GM18909 (cell line): ENCODE results near the gene NEK3.
"Not testable (repeated sequence)": the region's sequence is repeated elsewhere in the genome, so short reads cannot be mapped to it uniquely, and the experiment has no call there.

Source experiments
- ATAC-seq: cut with Tn5 transposase; IDR thresholded peaks from one replicate; pipeline ENCODE4 v1.9.1; 2021; ENCODE audit warnings: mild to moderate bottlenecking; ENCODE audit not compliant: unreplicated experiment, poor library complexity

NEK3 gene

DNA sequence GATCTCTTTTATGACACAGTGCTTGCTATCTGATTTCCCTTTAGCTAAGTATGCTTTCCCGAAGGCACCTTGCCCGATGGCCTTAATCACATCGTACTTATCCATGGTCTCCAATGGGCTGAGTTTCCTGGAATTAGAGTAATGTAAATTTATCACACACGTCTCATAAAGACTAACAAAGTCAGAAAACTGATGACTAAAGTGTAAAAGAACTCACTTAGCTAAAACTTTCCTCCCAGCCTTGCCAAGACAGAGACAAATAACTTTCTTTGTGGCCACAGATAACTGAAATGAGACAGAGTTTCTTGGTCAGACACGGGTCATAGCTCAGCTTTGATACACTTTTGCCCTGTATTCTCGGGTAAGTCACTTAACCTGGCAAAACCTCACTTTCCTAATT is 32.0 kb downstream of the NEK3 start:
- ATAC-seq = peak; percentile 15

DNA sequence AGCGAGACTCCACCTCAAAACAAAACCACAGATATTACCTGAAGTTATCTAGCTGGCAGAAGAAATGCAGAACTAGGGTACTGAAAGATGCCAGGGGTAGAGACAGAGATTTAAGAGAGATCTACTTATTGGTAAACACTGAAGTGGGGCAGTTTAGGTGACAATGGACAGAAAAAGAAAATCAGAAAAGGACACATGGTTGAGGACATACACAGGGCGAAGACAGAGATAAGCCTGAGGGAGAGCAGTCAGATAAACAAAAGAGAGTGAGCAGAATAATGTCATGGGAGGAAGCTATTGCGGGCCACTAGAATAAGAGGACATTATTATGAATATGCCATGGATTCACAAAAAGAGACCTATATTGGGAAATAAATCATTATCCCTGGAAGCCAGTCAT is 33.9 kb downstream of the NEK3 start:
- no peak for ATAC-seq

DNA sequence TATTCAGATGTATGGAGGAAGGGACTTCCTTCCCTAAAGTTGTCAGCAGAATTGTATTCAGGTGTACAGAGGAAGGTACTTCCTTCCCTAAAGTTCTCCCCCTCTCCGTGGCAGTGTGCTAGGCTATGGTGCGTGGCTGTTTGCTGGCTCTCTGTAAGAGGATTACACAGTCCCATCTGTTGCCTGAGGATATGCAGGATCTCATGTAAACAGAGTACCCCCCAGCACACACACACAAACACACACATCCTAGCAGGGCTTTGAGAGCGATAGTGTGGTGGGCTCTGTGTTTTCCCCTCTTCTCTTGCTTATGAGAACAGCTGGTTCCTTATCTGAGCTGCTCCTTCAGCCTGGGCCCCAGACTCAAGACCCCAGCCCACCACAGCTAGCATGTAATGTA is 40.8 kb downstream of the NEK3 start:
- no peak for ATAC-seq

DNA sequence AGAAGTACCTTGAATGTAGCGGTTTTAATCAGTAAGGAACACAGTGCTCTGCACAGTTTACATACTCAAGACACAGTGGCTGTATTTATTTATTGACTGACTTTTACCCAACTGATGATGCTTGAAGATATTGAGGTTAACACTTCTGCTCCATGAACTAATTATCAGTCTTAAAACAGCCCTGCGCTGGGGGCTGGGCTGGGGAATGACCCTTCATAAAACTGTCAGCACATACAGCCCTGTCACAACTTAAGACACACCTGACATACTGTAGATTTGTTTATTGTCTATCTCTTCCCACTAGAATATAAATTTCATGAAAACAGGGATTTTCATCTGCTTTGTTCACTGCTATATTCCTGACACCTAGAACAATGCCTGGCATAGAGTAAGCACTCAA is 41.3 kb downstream of the NEK3 start:
- ATAC-seq = no peak

DNA sequence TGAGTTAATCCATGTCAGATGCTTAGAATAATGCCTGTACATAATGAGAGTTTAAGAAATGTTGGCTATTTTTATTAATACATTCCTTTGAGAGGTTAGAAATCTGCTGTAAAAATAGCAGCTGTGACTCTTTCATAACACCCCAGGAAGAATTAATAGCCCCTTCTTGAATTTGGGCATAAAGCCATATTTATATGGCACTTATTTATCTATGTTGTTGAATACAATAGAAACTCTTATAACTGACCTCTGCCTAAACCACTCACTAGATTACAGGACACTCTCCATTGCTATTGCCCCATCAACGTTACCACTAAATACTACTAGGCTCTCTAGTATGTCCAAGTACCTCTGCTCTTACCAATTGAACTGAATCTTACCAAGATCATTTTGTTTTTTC is 46.8 kb downstream of the NEK3 start:
- no peak for ATAC-seq

DNA sequence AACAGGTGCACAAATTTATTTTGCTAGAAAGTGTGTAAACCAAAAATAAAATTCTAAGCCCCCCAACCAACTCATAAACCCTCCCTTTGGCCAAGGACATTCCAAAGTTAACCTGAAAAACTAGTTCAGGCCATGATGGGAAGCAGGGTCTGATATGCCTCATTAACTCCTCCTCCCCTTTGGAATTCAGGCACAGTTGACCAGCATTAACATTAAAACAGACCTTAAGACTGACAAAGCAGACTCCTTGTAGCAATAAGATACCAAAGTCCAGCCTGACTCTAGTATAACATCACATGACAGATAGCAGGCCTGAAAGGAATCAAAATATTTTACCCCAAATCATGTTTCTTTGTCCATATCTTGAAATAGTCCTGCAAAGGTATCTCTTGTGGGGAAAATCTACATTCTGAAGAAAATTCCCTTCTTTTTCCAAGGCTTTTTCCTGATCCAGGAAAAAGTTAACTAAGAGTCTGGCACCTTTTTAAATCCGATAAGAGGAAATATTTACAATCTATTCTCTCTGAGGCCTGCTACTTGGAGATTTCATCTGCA is 50.2 kb downstream of the NEK3 start:
- no peak for ATAC-seq

DNA sequence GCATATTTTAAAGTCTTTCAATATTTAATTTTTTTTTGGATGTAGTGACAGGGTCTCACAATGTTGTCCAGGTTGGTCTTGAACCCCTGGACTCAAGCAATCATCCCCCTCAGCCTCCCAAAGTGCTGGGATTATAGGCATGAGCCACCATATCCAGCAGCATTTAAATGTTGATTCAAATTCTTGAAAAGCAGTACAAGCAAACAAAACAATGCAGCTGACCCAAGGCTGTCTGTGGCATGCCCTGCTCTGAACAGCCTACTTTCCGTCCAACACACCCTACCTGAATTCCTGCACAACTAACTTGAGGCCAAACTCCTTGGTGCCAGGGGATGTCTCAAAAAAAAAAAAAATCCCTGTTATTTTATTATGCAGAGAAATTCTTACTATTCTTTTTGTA is 53.6 kb downstream of the NEK3 start:
- no peak for ATAC-seq

DNA sequence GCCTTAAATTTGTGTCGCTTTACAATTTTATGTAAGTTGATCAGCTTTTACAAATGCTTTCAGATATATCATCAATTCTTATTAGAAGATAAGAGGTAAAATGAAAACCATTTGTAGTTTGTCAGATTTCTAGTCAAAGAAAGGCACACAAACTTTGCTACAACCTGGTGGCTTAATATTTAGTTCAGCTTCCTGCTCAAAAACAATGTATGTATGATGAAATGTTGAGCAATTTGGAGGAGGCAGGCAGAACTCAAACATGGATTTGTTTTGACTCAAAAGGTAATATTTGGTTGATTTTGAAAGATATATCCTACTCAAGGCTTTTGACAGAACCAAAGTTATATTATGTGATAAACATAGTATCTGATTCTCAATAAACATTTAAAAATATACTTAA is 54.8 kb downstream of the NEK3 start:
- ATAC-seq = no peak

DNA sequence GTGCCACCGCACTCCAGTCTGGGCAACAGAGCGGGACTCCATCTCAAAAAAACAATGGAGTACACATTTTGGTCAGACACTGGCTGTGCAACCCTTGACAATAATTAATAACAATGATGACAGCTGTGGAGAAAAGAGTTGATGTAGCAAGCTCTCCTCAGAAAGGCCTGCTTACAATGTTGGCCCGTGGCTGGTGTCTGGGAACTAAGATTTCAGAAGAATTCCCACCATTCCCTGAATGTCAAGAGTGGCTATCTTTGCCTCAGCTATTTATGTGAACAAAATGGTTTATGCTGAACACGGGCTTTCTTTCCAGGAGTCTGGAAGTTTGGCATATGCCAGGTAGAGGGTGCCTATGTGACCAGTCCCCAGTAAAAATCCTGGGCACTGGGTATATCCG is 56.0 kb downstream of the NEK3 start:
- ATAC-seq = no peak

DNA sequence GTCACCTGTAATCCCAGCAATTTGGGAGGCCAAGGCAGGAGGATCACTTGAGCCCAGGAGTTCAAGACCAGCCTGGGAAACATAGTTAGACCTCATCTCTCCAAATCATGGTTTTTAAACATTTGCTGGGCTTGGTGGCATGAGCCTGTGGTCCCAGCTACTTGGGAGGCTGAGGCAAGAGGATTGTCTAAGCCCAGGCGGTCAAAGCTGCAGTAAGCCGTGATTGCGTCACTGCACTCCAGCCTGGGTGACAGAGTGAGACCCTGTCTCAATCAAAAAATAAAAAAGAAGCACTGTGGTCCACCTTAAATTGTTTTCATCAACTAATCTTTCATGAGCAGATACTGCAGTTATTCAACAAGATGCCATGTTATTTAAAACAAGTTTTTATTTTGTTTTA is 57.0 kb downstream of the NEK3 start:
- ATAC-seq = not testable (repeated sequence)

DNA sequence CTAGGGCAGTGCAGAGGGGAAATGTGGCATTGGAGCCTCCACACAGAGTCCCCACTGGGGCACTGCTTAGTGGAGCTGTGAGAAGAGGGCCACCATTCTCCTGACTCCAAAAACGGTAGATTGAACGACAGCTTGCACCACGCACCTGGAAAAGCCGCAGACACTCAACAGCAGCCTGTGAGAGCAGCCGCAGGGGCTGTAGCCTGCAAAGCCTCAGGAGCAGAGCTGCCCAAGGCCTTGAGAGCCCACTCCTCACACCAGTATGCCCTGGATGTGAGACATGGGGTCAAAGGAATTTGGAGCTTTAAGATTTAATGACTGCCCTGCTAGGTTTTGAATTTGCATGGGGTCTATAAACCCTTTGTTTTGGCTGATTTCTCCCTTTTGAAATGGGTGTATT is 62.2 kb downstream of the NEK3 start:
- ATAC-seq = no peak

DNA sequence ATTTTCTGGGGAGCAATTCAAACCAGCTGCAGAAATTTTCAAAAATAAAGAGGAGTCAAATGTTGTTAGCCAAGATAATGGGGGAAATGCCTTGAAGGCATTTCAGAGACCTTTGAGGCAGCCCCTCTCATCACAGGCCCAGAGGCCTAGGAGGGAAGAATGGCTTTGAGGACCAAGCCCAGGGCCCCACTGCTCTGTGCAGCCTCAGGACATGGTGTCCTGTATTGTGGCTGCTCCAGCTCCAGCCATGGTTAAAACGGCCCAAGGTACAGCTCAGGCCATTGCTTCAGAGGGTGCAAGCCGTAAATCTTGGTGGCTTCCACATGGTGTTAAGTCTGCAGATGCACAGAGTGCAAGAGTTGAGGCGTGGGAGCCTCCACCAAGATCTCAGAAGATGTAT is 62.6 kb downstream of the NEK3 start:
- no peak for ATAC-seq

DNA sequence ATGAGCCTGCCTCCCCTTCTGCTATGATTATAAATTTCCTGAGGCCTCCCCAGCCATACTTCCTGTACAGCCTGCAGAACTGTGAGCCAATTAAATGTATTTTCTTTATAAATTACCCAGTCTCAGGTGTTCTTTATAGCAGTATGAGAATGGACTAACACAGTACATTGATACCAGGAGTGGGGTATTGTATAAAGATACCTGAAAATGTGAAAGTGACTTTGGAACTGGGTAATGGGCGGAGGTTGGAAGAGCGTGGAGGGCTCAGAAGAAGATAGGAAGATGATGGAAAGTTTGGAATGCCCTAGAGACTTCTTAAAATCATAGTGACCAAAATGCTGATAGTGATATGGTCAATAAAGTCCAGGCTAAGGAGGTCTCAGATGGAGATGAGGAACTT is 63.3 kb downstream of the NEK3 start:
- ATAC-seq = no peak

DNA sequence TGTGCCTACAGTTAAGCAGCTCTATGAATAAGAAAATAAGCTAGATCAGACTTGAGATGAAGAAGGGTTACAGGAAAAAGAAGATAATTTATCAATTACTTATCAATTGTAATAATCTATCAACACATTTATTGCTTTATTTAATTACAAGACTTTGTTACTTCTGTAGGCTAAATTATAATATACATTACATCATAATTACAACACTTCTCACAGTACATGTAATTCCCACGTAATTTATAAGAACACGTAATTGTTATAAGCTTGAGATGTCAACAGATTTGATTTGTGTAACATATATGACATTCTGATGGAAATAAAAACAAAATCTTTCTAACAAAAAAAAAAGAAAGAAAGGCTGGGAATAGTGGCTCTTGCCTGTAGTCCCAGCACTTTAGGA is 67.3 kb downstream of the NEK3 start:
- ATAC-seq = no peak

DNA sequence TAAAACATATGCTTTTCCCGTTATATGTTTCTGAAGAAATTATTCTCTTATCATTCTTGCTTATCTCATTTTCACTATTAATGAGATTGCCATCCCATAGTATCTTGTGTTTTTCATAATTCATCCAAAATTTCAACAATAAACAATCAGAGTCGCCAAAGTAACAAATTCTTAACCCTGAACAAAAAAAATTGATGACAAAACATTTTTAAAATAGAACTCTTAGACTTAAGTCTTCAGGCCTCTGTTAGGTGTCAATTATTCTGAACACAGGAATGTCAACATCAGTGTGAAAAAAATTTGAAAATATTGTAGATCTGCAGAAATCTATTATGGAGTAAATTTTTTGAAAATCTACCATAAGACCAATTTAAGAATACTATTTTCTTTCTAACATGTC is 67.9 kb downstream of the NEK3 start:
- no peak for ATAC-seq

DNA sequence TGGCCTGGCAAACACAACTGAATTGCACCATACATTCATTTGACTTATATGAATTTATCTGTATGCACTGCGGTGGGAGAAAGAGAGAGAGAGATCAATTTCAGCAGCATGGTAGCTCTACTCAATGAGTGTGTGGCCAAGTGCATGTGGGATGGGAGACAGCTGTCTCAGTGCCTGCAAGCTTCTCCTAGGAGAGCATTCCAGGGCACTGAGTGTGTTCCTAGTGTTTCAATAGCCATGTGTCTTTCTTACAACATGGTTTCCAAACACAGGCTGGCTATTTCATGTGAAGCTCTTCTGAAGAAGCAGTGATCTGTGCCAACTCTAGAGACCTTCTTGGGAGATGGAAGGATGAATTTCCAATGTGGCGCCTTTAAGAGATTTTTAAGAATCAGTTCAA is 74.0 kb downstream of the NEK3 start:
- ATAC-seq = no peak

DNA sequence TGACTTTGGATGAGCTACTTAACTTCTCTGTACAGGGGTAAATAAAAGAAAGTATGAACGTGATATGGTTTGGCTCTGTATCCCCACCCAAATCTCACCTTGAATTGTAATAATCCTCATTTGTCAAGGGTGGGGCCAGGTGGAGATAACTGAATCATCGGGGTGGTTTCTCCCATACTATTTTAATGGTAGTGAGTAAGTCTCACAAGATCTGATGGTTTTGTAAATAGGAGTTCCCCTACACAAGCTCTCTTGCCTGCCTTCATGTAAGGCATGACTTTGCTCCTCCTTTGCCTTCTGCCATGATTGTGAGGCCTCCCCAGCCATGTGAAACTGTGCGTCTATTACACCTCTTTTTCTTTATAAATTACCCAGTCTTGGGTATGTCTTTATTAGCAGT is 74.4 kb downstream of the NEK3 start:
- ATAC-seq = not testable (repeated sequence)
